Caco-2 (cell line): ENCODE data around the gene PCNX3. TPM values are rescaled to one million over a fixed set of nuclear protein-coding genes. Genes with fewer than 3 reads are reported as not detected.

ENCODE experiments used
- BruUV-seq: library from RNA; stranded (reverse); fragments of 400-500 nt; replicated peaks from 2 replicates; lab custom pipeline; 2021; lab: Mats Ljungman, UMichigan
- CTCF ChIA-PET: fragments of 300-600 bp; sonication (Branson Sonifier 250); formaldehyde crosslinking; loops from one replicate; lab custom pipeline; 2022; ENCODE audit warnings: antibody characterized with exemption; lab: Charles Lee
- POLR2A ChIA-PET: fragments of 300-600 bp; sonication (Branson Sonifier 250); formaldehyde crosslinking; loops from one replicate; lab custom pipeline; 2022; ENCODE audit warnings: antibody characterized with exemption; lab: Charles Lee
- DNase-seq, 2 experiments: peaks; one replicate each; pipeline versions ENCODE4 v3.0.0 to v3.0.0-alpha.2; 2020 to 2022
- H3K27me3 ChIP-seq: replicated peaks from 2 replicates; pipeline ENCODE4 v1.6.0; 2011; ENCODE audit warnings: low read length; ENCODE audit not compliant: control insufficient read depth, insufficient read depth
- H3K36me3 ChIP-seq: 2 replicates; pipeline ENCODE4 v1.5.1; 2011; ENCODE audit warnings: low read length; ENCODE audit not compliant: control insufficient read depth, insufficient read depth
- H3K4me1 ChIP-seq: fragments of 250-450 bp; sonication (Bioruptor Pico); 2 replicates; pipeline ENCODE4 v1.5.1; 2020; ENCODE audit warnings: mild to moderate bottlenecking
- H3K4me3 ChIP-seq: 2 replicates; pipeline ENCODE4 v1.5.1; 2011; ENCODE audit warnings: low read depth, mild to moderate bottlenecking, control low read depth, low read length
- H3K9me3 ChIP-seq: fragments of 250-450 bp; sonication (Bioruptor Pico); 2 replicates; pipeline ENCODE4 v1.5.1; 2020; ENCODE audit warnings: mild to moderate bottlenecking, moderate library complexity
- H3K27ac Mint-ChIP-seq: one replicate; pipeline ENCODE4 v1.8.0; 2022; ENCODE audit warnings: mixed read lengths; ENCODE audit not compliant: unreplicated experiment
- H3K27me3 Mint-ChIP-seq: one replicate; pipeline ENCODE4 v1.8.0; 2022; ENCODE audit warnings: mixed read lengths; ENCODE audit not compliant: insufficient read depth, unreplicated experiment
- H3K36me3 Mint-ChIP-seq: one replicate; pipeline ENCODE4 v1.8.0; 2022; ENCODE audit warnings: mild to moderate bottlenecking, mixed read lengths; ENCODE audit not compliant: insufficient read depth, unreplicated experiment
- H3K4me1 Mint-ChIP-seq: one replicate; pipeline ENCODE4 v1.8.0; 2022; ENCODE audit warnings: low read depth, mixed read lengths; ENCODE audit not compliant: unreplicated experiment
- H3K4me3 Mint-ChIP-seq: one replicate; pipeline ENCODE4 v1.8.0; 2022; ENCODE audit warnings: mild to moderate bottlenecking, moderate library complexity, mixed read lengths; ENCODE audit not compliant: unreplicated experiment
- H3K9me3 Mint-ChIP-seq: one replicate; pipeline ENCODE4 v1.8.0; 2022; ENCODE audit warnings: mixed read lengths; ENCODE audit not compliant: unreplicated experiment
- CTCF ChIP-seq, 2 experiments: fragments of 200-600 bp in 1 of 2; IDR thresholded peaks; 1 replicate in 1 of 2; 2 replicates in 1 of 2; pipeline versions ENCODE4 v1.5.1 to v1.8.0; 2011 to 2022; ENCODE audit warnings: antibody characterized with exemption in 1 of 2, control low read depth in 1 of 2, inconsistent platforms in 1 of 2, low read depth in 1 of 2, low read length in 1 of 2, mild to moderate bottlenecking in 1 of 2, moderate library complexity in 1 of 2; ENCODE audit not compliant: insufficient read depth in 1 of 2, severe bottlenecking in 1 of 2, unreplicated experiment in 1 of 2
- intact Hi-C: fragments of 100-400 bp; cut with micrococcal nuclease; formaldehyde crosslinking; loops from one replicate; pipeline ENCODE4 v1.10.0; 2022; ENCODE audit not compliant: unreplicated experiment
- total RNA-seq: library from RNA; stranded (reverse); gene quantifications from 2 replicates; pipeline ENCODE4 v1.2.3, GENCODE V29; 2022

PCNX3 gene
- total RNA-seq, 1 experiment from 2014 or later = 52.7 TPM

GRCh38 chr11:65653229-65654225 is 38.0 kb downstream of the PCNX3 start:
- no peak for DNase-seq
- Histone ChIP-seq H3K27me3 (no peaks in the 10 kb centered on the region), H3K36me3 (peaks cover 2% of the 10 kb centered on the region; the same call in 1 of the 2 replicates), H3K4me3 (peak overlapping the region; percentile 59), H3K4me1 (peaks cover 18% of the 10 kb centered on the region), H3K9me3 (no peaks in the 10 kb centered on the region)
- POLR2A ChIA-PET = interaction anchor here (0.6 to 2.4 kb wide), 4 partner anchors 10 to 1806 kb away, joined by 3 to 14 read pairs (median 6); partner anchors contain the start of genes PCNX3 and RELA
- peak overlapping the region; percentile 96 for H3K27ac Mint-ChIP-seq
- peaks cover 18% of the 10 kb centered on the region for H3K4me1 Mint-ChIP-seq
- CTCF ChIA-PET = interaction anchor here (0.9 to 1.0 kb wide), 2 partner anchors 206 to 1333 kb away, joined by 4 read pairs; no protein-coding TSS in a partner anchor
- no peaks in the 10 kb centered on the region for H3K27me3 Mint-ChIP-seq
- TF ChIP-seq CTCF (IDR thresholded peaks at IDR 0.05; ENCODE audit: insufficient read depth in 1 of 2, low read depth in 1 of 2, low read length in 1 of 2, severe bottlenecking in 1 of 2, unreplicated experiment in 1 of 2) = no peak
- peak overlapping the region; percentile 76 for H3K4me3 Mint-ChIP-seq
- intact Hi-C loops = loop anchor here (2.0 to 5.0 kb wide), 2 partner anchors 39 to 204 kb away; partner anchors contain the start of genes CFL1, MAP3K11 and PCNX3
- BruUV-seq = TSS peak; percentile 24
- H3K36me3 Mint-ChIP-seq = peaks cover 71% of the 10 kb centered on the region
- no peaks in the 10 kb centered on the region for H3K9me3 Mint-ChIP-seq

- H3K36me3 ChIP-seq = peaks cover 5% of the 10 kb centered on the region
- no peaks in the 10 kb centered on the region for H3K9me3 ChIP-seq
- no TSS peak for BruUV-seq
- peaks cover 18% of the 10 kb centered on the region for H3K4me1 ChIP-seq
- no peaks in the 10 kb centered on the region for H3K9me3 Mint-ChIP-seq
- peaks cover 18% of the 10 kb centered on the region for H3K4me1 Mint-ChIP-seq
- ChIA-PET POLR2A (interaction anchor here (2.4 kb wide), 1 partner anchor 39 kb away, joined by 8 read pairs; the partner anchor contains the start of gene PCNX3), CTCF (no interaction called here)
- no peak overlapping the region for H3K27ac Mint-ChIP-seq
- no peak overlapping the region for H3K4me3 ChIP-seq
- no peak for DNase-seq
- peaks cover 82% of the 10 kb centered on the region for H3K36me3 Mint-ChIP-seq
- no peaks in the 10 kb centered on the region for H3K27me3 ChIP-seq
- TF ChIP-seq CTCF (IDR thresholded peaks at IDR 0.05; ENCODE audit: insufficient read depth in 1 of 2, low read depth in 1 of 2, low read length in 1 of 2, severe bottlenecking in 1 of 2, unreplicated experiment in 1 of 2) = no peak
- no peak overlapping the region for H3K4me3 Mint-ChIP-seq
- no peaks in the 10 kb centered on the region for H3K27me3 Mint-ChIP-seq
- intact Hi-C loops = loop anchor here (5.0 kb wide), 1 partner anchor 203 kb away; the partner anchor contains the start of gene CFL1
Measured at GRCh38 chr11:65654375-65655349, 39.1 kb downstream of the PCNX3 start.
